ENCODE results near the gene MYLK.

Gene MYLK

GRCh38 chr3:123568034-123568433 is 316.1 kb downstream of the MYLK start:
- Histone ChIP-seq H3K9me3 (ENCODE audit: low read length) (no peaks in the 10 kb centered on the region), H3K4me2 (ENCODE audit: low read length) (no peak overlapping the region), H3K9ac (ENCODE audit: low read length) (no peak overlapping the region), H3K4me1 (ENCODE audit: insufficient read depth, low read length, severe bottlenecking) (peaks cover 4% of the 10 kb centered on the region), H3K27me3 (ENCODE audit: insufficient read depth, low read length) (no peaks in the 10 kb centered on the region), H2AFZ (ENCODE audit: low read length) (no peak overlapping the region), H3K9me2 (ENCODE audit: low read depth, low read length) (no peaks in the 10 kb centered on the region), H3K79me2 (ENCODE audit: insufficient read depth, low read length) (no peaks in the 10 kb centered on the region), H3K27ac (ENCODE audit: low read depth, low read length, poor library complexity, severe bottlenecking) (no peak overlapping the region), H4K20me1 (ENCODE audit: insufficient read depth, low read length) (no peaks in the 10 kb centered on the region), H3K4me3 (ENCODE audit: low read depth, low read length, poor library complexity, severe bottlenecking) (no peak overlapping the region), H3K36me3 (ENCODE audit: insufficient read depth, low read length) (no peaks in the 10 kb centered on the region), H3F3A (ENCODE audit: insufficient read depth, low read length) (no peaks in the 10 kb centered on the region)
- no peak for TF ChIP-seq EZH2 (IDR thresholded peaks at IDR 0.05; ENCODE audit: borderline replicate concordance, low read length)
- TF ChIP-seq, protein P1, sequence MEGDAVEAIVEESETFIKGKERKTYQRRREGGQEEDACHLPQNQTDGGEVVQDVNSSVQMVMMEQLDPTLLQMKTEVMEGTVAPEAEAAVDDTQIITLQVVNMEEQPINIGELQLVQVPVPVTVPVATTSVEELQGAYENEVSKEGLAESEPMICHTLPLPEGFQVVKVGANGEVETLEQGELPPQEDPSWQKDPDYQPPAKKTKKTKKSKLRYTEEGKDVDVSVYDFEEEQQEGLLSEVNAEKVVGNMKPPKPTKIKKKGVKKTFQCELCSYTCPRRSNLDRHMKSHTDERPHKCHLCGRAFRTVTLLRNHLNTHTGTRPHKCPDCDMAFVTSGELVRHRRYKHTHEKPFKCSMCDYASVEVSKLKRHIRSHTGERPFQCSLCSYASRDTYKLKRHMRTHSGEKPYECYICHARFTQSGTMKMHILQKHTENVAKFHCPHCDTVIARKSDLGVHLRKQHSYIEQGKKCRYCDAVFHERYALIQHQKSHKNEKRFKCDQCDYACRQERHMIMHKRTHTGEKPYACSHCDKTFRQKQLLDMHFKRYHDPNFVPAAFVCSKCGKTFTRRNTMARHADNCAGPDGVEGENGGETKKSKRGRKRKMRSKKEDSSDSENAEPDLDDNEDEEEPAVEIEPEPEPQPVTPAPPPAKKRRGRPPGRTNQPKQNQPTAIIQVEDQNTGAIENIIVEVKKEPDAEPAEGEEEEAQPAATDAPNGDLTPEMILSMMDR (IDR thresholded peaks at IDR 0.05; ENCODE audit: low read length), result no peak

DNA sequence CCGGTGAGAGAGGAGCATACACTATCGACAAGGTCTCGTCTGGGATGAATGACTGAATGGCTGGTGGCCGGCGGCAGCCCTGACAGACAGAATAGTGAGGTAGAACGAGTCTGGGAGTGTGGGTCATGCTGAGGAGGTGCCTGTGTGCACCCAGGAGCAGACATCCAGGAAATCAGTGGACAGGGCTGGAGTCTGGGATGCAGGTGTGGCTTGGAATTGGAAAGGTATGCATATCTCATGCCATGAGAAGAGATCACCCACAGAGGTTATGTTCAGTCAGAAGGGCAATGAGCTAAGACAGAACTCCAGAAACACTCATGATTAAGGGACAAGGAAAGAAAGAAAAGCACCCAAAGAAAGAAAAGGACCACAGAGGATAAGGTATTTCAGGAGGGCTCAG is 320.1 kb downstream of the MYLK start:
- H3K4me3 ChIP-seq (ENCODE audit: low read depth, low read length, poor library complexity, severe bottlenecking), result no peak overlapping the region
- H3K9me3 ChIP-seq (ENCODE audit: low read length), result no peaks in the 10 kb centered on the region
- no peak overlapping the region for H2AFZ ChIP-seq (ENCODE audit: low read length)
- no peaks in the 10 kb centered on the region for H3K27me3 ChIP-seq (ENCODE audit: insufficient read depth, low read length)
- no peaks in the 10 kb centered on the region for H3K36me3 ChIP-seq (ENCODE audit: insufficient read depth, low read length)
- TF ChIP-seq EZH2 (IDR thresholded peaks at IDR 0.05; ENCODE audit: borderline replicate concordance, low read length), result no peak
- TF ChIP-seq, protein P1 (IDR thresholded peaks at IDR 0.05; ENCODE audit: low read length), result no peak
- H3K4me1 ChIP-seq (ENCODE audit: insufficient read depth, low read length, severe bottlenecking), result no peaks in the 10 kb centered on the region
- no peaks in the 10 kb centered on the region for H4K20me1 ChIP-seq (ENCODE audit: insufficient read depth, low read length)
- H3K4me2 ChIP-seq (ENCODE audit: low read length), result no peak overlapping the region
- H3K9me2 ChIP-seq (ENCODE audit: low read depth, low read length), result no peaks in the 10 kb centered on the region
- H3K9ac ChIP-seq (ENCODE audit: low read length), result no peak overlapping the region
- H3K79me2 ChIP-seq (ENCODE audit: insufficient read depth, low read length), result no peaks in the 10 kb centered on the region
- no peak overlapping the region for H3K27ac ChIP-seq (ENCODE audit: low read depth, low read length, poor library complexity, severe bottlenecking)
- H3F3A ChIP-seq (ENCODE audit: insufficient read depth, low read length), result no peaks in the 10 kb centered on the region

DNA sequence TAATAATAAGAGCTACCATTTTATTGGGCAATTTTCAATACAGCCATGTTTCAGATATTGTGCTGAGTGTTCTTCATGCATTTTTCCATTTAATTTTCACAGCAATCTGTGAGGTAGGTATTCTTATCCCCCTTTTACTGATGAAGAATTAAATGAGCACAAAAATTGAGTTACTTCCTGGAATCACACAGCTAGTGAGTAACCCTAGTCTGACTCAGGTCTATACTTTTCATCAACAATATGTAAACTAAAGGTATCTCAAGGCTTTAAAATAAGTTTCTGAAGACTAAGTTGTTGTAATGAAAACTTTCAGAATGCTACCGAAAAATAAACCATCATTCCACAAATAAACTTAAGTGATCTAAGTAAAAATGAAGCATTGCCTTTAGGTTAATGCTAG is 321.6 kb downstream of the MYLK start:
- H3K36me3 ChIP-seq (ENCODE audit: insufficient read depth, low read length), result no peaks in the 10 kb centered on the region
- H3K27ac ChIP-seq (ENCODE audit: low read depth, low read length, poor library complexity, severe bottlenecking), result no peak overlapping the region
- H3K4me3 ChIP-seq (ENCODE audit: low read depth, low read length, poor library complexity, severe bottlenecking), result no peak overlapping the region
- H3K9me3 ChIP-seq (ENCODE audit: low read length), result no peaks in the 10 kb centered on the region
- no peak overlapping the region for H3K9ac ChIP-seq (ENCODE audit: low read length)
- no peak overlapping the region for H3K4me2 ChIP-seq (ENCODE audit: low read length)
- H2AFZ ChIP-seq (ENCODE audit: low read length), result no peak overlapping the region
- H3F3A ChIP-seq (ENCODE audit: insufficient read depth, low read length), result no peaks in the 10 kb centered on the region
- H3K9me2 ChIP-seq (ENCODE audit: low read depth, low read length), result no peaks in the 10 kb centered on the region
- no peaks in the 10 kb centered on the region for H3K79me2 ChIP-seq (ENCODE audit: insufficient read depth, low read length)
- H3K4me1 ChIP-seq (ENCODE audit: insufficient read depth, low read length, severe bottlenecking), result no peaks in the 10 kb centered on the region
- TF ChIP-seq, protein P1 (IDR thresholded peaks at IDR 0.05; ENCODE audit: low read length), result no peak
- TF ChIP-seq EZH2 (IDR thresholded peaks at IDR 0.05; ENCODE audit: borderline replicate concordance, low read length), result no peak
- no peaks in the 10 kb centered on the region for H3K27me3 ChIP-seq (ENCODE audit: insufficient read depth, low read length)
- no peaks in the 10 kb centered on the region for H4K20me1 ChIP-seq (ENCODE audit: insufficient read depth, low read length)

All from OCI-LY1 (cell line).